GM18861 (cell line): ENCODE results near the gene STMP1.
A peak's percentile ranks its signal among the peaks of the same experiment; 100 is the strongest.

Source experiments
- ATAC-seq: cut with Tn5 transposase; IDR thresholded peaks from one replicate; pipeline ENCODE4 v1.9.1; 2021; ENCODE audit not compliant: unreplicated experiment

STMP1 gene

GRCh38 chr7:135693558-135693957, 31.2 kb downstream of the STMP1 start:
- no peak for ATAC-seq

GRCh38 chr7:135697276-135698049, 35.1 kb downstream of the STMP1 start:
- ATAC-seq: no peak

GRCh38 chr7:135704074-135704473, 41.8 kb downstream of the STMP1 start:
- no peak for ATAC-seq

GRCh38 chr7:135704698-135705097, 42.4 kb downstream of the STMP1 start:
- no peak for ATAC-seq

GRCh38 chr7:135706038-135706742, 43.9 kb downstream of the STMP1 start:
- no peak for ATAC-seq

GRCh38 chr7:135706858-135707569, 44.7 kb downstream of the STMP1 start:
- no peak for ATAC-seq

GRCh38 chr7:135707570-135707966, 45.3 kb downstream of the STMP1 start:
- no peak for ATAC-seq

GRCh38 chr7:135708041-135708440, 45.7 kb downstream of the STMP1 start:
- ATAC-seq: no peak

- no peak for ATAC-seq
These were observed 47.2 kb downstream of the STMP1 start for GRCh38 chr7:135709508-135709907.

- ATAC-seq: no peak
These were observed 48.3 kb downstream of the STMP1 start for GRCh38 chr7:135710417-135711138.

- no peak for ATAC-seq
These were observed 48.8 kb downstream of the STMP1 start for GRCh38 chr7:135711139-135711469.

- ATAC-seq: peak; percentile 40
These were observed 50.0 kb downstream of the STMP1 start for GRCh38 chr7:135712182-135712782.

GRCh38 chr7:135712796-135713195, 50.5 kb downstream of the STMP1 start:
- ATAC-seq: no peak

- no peak for ATAC-seq
These were observed 51.6 kb downstream of the STMP1 start for GRCh38 chr7:135713836-135714470.

GRCh38 chr7:135714534-135715009, 52.3 kb downstream of the STMP1 start:
- no peak for ATAC-seq

GRCh38 chr7:135715055-135715522, 52.8 kb downstream of the STMP1 start:
- no peak for ATAC-seq

GRCh38 chr7:135715673-135716072, 53.4 kb downstream of the STMP1 start:
- ATAC-seq: no peak

- no peak for ATAC-seq
These were observed 54.4 kb downstream of the STMP1 start for GRCh38 chr7:135716677-135717238.

GRCh38 chr7:135717693-135718092, 55.4 kb downstream of the STMP1 start:
- no peak for ATAC-seq

GRCh38 chr7:135718219-135718618, 55.9 kb downstream of the STMP1 start:
- no peak for ATAC-seq
